Fibroblast of skin of right quadriceps (primary cell): ENCODE results near the gene TBX1.
A peak's percentile ranks its signal among the peaks of the same experiment; 100 is the strongest.

ENCODE experiments used
- DNase-seq: peaks from one replicate; pipeline ENCODE4 v3.0.0-alpha.2; 2013

TBX1 gene

DNA sequence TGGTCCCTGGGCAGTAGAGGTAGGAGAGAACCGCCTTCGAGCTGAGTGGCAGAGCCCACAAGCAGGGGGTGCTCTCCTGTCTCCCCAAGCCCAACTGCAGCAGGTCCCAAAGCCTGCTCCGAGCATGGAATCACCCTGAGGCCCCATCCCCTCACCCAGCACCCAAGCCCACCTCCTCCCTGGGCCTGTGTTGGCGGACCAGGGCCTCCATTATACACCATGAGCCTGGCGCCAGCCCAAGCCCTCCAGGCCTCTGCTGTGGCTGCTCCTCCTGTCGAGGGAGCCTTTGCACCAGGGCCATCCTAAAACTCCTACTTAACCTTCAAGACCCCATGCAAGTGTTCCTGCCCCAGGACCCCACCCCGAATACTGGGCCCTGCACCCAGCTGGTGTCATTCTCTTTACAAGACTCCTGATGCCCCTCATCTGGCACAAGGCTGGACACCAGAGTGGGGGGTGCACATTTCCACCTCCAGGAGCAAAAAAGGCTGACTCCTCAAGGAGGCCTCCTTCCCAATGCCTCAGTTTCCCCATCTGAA is 20.6 kb upstream of the TBX1 start:
- no peak for DNase-seq

DNA sequence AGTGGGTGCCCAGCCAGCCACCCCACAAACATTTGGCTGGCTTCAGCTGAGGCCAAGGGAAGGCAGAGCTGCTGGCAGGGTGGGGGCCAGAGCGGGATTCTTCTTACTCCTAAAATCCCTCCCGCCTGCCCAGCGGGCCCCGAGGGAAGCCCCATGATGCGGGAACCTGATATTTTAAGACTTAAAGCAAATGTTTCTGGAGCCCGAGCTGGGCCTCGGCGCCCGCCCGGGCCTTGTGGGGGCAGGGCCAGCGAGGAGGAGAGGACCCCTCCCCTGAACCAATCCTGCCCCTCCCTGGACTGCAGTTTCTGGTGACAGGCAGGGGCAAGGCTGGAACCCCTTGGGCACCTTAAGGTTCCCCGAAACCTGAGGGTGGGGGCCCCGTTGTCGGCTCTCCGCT is 20.0 kb upstream of the TBX1 start:
- DNase-seq: no peak

DNA sequence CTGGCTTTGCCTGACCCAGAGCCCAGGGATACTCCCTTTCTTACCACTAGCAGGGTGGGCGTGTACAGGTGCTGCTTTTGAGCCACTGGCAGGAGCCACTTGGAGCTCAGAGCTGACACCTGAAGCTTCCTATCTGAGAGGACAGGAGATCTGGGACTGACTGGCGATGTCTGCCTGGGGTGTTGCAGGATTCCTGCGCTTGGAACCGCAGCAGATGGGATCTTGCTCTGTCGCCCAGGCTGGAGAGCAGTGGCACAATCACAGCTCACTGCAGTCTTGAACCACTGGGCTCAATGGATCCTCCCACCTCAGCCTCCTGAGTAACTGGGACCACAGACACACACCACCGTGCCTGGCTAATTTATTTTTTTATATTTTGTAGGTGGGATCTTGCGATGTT is 19.5 kb upstream of the TBX1 start:
- DNase-seq: no peak

DNA sequence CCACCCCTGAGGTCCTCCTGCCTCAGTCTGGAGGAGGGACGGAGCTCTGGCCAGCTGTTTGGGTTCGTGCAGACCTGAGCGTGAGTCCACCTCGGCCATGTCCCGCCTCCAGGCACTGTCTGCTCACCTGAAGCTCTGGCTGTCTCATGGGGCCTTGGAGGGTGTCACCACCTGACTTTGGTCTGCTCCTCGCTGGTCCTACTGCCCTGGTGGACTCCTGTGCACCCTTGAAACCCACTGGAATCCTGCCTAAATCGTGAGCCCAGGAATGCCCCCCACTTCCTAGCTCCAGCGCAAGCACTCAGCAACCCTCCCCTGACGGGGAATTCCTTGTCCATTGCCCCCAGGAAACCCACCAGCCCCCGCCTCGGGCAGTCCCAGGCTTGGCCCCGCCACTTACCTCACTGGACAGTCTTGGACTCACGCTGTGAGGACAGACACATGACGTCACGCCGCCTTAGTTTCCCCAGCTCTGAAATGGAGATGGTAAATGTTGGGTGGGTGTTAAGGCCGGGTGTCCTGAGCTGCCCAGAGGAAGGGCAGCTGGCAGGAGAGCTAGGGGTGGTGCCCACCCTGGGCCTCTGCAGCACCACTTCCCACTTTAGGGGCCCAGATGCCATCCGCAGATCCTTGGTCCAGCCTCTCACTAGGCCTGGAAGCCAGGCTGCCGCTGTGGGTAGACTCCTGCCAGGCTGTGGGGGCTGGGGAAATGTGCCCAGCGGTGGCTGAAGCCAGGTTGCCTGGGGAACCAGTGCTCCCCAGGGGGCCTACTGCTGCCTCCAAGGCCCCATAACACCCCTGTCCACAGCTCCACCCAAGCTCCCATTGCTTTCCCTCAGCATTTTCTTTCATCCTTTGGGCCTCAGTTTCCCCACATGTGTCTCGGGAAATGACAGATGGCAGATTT is 18.2 kb upstream of the TBX1 start:
- DNase-seq: no peak

GRCh38 chr22:19743081-19743480 is 17.5 kb upstream of the TBX1 start:
- DNase-seq: no peak

GRCh38 chr22:19743651-19744050 is 16.9 kb upstream of the TBX1 start:
- DNase-seq: no peak

- no peak for DNase-seq
These were observed 16.1 kb upstream of the TBX1 start for GRCh38 chr22:19744350-19745006.

DNA sequence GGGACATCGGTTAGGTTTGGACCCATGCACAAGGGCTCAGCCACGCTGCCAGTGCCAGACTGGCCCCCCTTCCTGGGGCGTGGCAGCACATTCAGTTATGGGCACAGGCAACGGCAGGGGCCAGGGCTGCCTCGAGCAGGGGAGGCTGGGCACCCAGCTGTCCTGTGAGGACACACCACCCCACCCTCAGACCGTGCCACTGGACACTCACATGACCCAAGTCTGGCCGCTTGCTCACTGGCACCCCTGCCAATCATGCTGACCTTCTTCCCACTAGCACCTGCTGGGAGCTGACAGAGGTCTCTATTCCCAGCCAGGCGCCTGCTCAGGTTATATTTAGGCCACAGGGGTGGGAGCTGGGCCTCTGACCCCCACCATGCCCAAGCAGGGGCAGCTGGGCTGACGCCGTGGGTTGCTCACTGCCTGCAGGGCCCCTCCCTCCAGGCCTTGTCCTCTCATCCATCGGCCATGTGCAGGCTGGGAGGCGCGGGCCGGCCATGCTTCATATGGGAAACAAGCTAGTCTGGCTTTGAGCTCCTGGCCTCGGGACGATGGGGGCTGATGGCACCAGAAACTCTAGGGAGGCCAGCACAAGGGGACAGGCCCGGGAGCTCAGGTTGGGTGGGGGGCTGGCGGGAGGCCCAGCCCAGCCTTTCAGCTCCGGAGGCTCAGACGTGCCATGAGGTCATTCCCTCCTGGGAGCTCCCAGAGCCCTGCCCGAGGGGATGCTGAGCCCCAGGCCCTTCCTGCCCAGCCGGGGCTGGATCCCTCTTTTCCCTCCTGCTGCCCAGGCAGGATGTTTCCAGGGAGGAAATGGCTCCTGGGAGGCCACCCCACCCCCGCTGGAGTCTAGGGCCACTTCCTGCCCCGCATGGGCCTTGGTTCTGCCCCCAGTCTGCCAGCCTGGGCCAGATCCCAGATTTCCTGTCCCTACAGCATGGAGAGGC is 15.2 kb upstream of the TBX1 start:
- DNase-seq: no peak

- DNase-seq: no peak
These were observed 13.9 kb upstream of the TBX1 start for GRCh38 chr22:19746726-19747125.

GRCh38 chr22:19747551-19747950 is 13.0 kb upstream of the TBX1 start:
- no peak for DNase-seq

GRCh38 chr22:19748139-19748538 is 12.4 kb upstream of the TBX1 start:
- no peak for DNase-seq

GRCh38 chr22:19748991-19749664 is 11.4 kb upstream of the TBX1 start:
- no peak for DNase-seq

GRCh38 chr22:19749876-19750275 is 10.7 kb upstream of the TBX1 start:
- DNase-seq: no peak

- DNase-seq: peak; percentile 57
These were observed 9.8 kb upstream of the TBX1 start for GRCh38 chr22:19750507-19751490.

DNA sequence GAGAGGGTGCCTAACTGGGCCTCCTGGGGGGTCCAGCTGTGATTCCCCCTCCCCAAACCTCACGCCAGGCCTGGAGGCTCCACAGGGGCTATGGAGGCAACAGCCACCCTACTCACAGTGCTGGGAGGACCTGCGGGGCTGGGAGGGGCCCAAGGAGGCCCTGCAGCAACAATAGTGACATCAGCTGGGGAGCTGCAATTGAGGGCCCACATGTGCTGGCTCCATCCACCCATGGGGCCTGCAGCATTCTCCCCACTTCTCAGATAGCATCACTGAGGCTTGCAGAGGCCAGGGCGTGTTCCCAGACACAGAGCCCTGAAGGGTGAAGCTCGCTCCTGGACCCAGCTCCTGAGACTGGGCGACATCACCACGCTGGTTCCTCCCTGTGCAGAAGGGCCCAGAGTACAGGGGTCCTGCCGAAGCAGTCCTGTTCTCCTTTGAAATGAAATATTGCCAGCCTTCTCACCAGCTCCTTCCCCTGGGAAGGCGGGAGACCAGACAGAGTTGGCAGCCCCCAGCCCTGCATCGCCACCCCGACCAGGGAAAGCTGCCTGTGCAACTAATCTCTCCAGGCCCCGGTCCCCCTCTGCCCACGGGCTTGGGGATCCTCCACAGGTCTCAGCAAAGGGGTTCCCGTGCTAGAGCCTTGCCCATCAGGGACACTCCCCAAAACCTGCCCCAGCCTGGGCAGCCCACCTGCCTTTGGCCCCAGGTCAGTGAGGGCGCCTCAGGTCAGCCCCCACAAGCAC is 8.9 kb upstream of the TBX1 start:
- DNase-seq: no peak

- no peak for DNase-seq
These were observed 7.3 kb upstream of the TBX1 start for GRCh38 chr22:19753090-19753842.

- DNase-seq: no peak
These were observed 6.4 kb upstream of the TBX1 start for GRCh38 chr22:19753996-19754700.

GRCh38 chr22:19754701-19755144 is 5.9 kb upstream of the TBX1 start:
- DNase-seq: no peak
